ENCODE data around the gene BCKDHA.
"Not testable (repeated sequence)": the region's sequence is repeated elsewhere in the genome, so short reads cannot be mapped to it uniquely, and the experiment has no call there.

BCKDHA gene

GRCh38 chr19:41403181-41403970, 5.8 kb downstream of the BCKDHA start:
- Histone ChIP-seq H3K4me3 (ENCODE audit: low read depth, low read length, poor library complexity, severe bottlenecking) (no peak overlapping the region), H3K4me1 (ENCODE audit: insufficient read depth, low read length, severe bottlenecking) (peaks cover 9% of the 10 kb centered on the region), H3K9ac (ENCODE audit: low read length) (no peak overlapping the region), H3F3A (ENCODE audit: insufficient read depth, low read length) (no peaks in the 10 kb centered on the region), H3K27me3 (ENCODE audit: insufficient read depth, low read length) (no peaks in the 10 kb centered on the region), H3K4me2 (ENCODE audit: low read length) (no peak overlapping the region), H2AFZ (ENCODE audit: low read length) (no peak overlapping the region), H3K36me3 (ENCODE audit: insufficient read depth, low read length) (no peaks in the 10 kb centered on the region), H4K20me1 (ENCODE audit: insufficient read depth, low read length) (no peaks in the 10 kb centered on the region), H3K79me2 (ENCODE audit: insufficient read depth, low read length) (peaks cover 8% of the 10 kb centered on the region), H3K27ac (ENCODE audit: low read depth, low read length, poor library complexity, severe bottlenecking) (no peak overlapping the region), H3K9me3 (ENCODE audit: low read length) (no peaks in the 10 kb centered on the region), H3K9me2 (ENCODE audit: low read depth, low read length) (no peaks in the 10 kb centered on the region)
- TF ChIP-seq CTCF (IDR thresholded peaks at IDR 0.05; ENCODE audit: low read length) (no peak), EZH2 (IDR thresholded peaks at IDR 0.05; ENCODE audit: borderline replicate concordance, low read length) (no peak)

- Histone ChIP-seq H3K9me3 (ENCODE audit: low read length) (no peaks in the 10 kb centered on the region), H3K79me2 (ENCODE audit: insufficient read depth, low read length) (no peaks in the 10 kb centered on the region), H3K27ac (ENCODE audit: low read depth, low read length, poor library complexity, severe bottlenecking) (no peak overlapping the region), H3K27me3 (ENCODE audit: insufficient read depth, low read length) (no peaks in the 10 kb centered on the region), H3K9me2 (ENCODE audit: low read depth, low read length) (no peaks in the 10 kb centered on the region), H3K4me3 (ENCODE audit: low read depth, low read length, poor library complexity, severe bottlenecking) (no peak overlapping the region), H3K9ac (ENCODE audit: low read length) (no peak overlapping the region), H3K36me3 (ENCODE audit: insufficient read depth, low read length) (peaks cover 6% of the 10 kb centered on the region; the same call in 1 of the 2 replicates), H3F3A (ENCODE audit: insufficient read depth, low read length) (no peaks in the 10 kb centered on the region), H2AFZ (ENCODE audit: low read length) (no peak overlapping the region), H4K20me1 (ENCODE audit: insufficient read depth, low read length) (no peaks in the 10 kb centered on the region), H3K4me1 (ENCODE audit: insufficient read depth, low read length, severe bottlenecking) (no peaks in the 10 kb centered on the region), H3K4me2 (ENCODE audit: low read length) (no peak overlapping the region)
- no peak for TF ChIP-seq EZH2 (IDR thresholded peaks at IDR 0.05; ENCODE audit: borderline replicate concordance, low read length)
These were observed 8.2 kb downstream of the BCKDHA start for GRCh38 chr19:41405776-41406175.

GRCh38 chr19:41407271-41407670, 9.7 kb downstream of the BCKDHA start:
- Histone ChIP-seq H3K4me2 (ENCODE audit: low read length) (no peak overlapping the region), H3K27ac (ENCODE audit: low read depth, low read length, poor library complexity, severe bottlenecking) (no peak overlapping the region), H3K4me1 (ENCODE audit: insufficient read depth, low read length, severe bottlenecking) (no peaks in the 10 kb centered on the region), H3K9ac (ENCODE audit: low read length) (no peak overlapping the region), H3K36me3 (ENCODE audit: insufficient read depth, low read length) (peaks cover 15% of the 10 kb centered on the region; the same call in 1 of the 2 replicates), H3K4me3 (ENCODE audit: low read depth, low read length, poor library complexity, severe bottlenecking) (no peak overlapping the region), H3K9me3 (ENCODE audit: low read length) (no peaks in the 10 kb centered on the region), H3K27me3 (ENCODE audit: insufficient read depth, low read length) (no peaks in the 10 kb centered on the region), H3K9me2 (ENCODE audit: low read depth, low read length) (no peaks in the 10 kb centered on the region), H3K79me2 (ENCODE audit: insufficient read depth, low read length) (no peaks in the 10 kb centered on the region), H3F3A (ENCODE audit: insufficient read depth, low read length) (no peaks in the 10 kb centered on the region), H2AFZ (ENCODE audit: low read length) (no peak overlapping the region), H4K20me1 (ENCODE audit: insufficient read depth, low read length) (no peaks in the 10 kb centered on the region)
- TF ChIP-seq EZH2 (IDR thresholded peaks at IDR 0.05; ENCODE audit: borderline replicate concordance, low read length) (no peak), CTCF (IDR thresholded peaks at IDR 0.05; ENCODE audit: low read length) (no peak)

- Histone ChIP-seq H3K4me3 (ENCODE audit: low read depth, low read length, poor library complexity, severe bottlenecking) (no peak overlapping the region), H4K20me1 (ENCODE audit: insufficient read depth, low read length) (no peaks in the 10 kb centered on the region), H3K4me1 (ENCODE audit: insufficient read depth, low read length, severe bottlenecking) (no peaks in the 10 kb centered on the region), H3K9me3 (ENCODE audit: low read length) (no peaks in the 10 kb centered on the region), H2AFZ (ENCODE audit: low read length) (no peak overlapping the region), H3K4me2 (ENCODE audit: low read length) (no peak overlapping the region), H3K36me3 (ENCODE audit: insufficient read depth, low read length) (peaks cover 19% of the 10 kb centered on the region; the same call in 1 of the 2 replicates), H3K27me3 (ENCODE audit: insufficient read depth, low read length) (no peaks in the 10 kb centered on the region), H3K9me2 (ENCODE audit: low read depth, low read length) (no peaks in the 10 kb centered on the region), H3K27ac (ENCODE audit: low read depth, low read length, poor library complexity, severe bottlenecking) (no peak overlapping the region), H3F3A (ENCODE audit: insufficient read depth, low read length) (no peaks in the 10 kb centered on the region), H3K79me2 (ENCODE audit: insufficient read depth, low read length) (no peaks in the 10 kb centered on the region), H3K9ac (ENCODE audit: low read length) (no peak overlapping the region)
- TF ChIP-seq EZH2 (IDR thresholded peaks at IDR 0.05; ENCODE audit: borderline replicate concordance, low read length) (no peak), CTCF (IDR thresholded peaks at IDR 0.05; ENCODE audit: low read length) (no peak)
These were observed 10.6 kb downstream of the BCKDHA start for GRCh38 chr19:41408256-41408655.

GRCh38 chr19:41408846-41409245, 11.2 kb downstream of the BCKDHA start:
- H3K27ac ChIP-seq (ENCODE audit: low read depth, low read length, poor library complexity, severe bottlenecking); H3K4me2 ChIP-seq (ENCODE audit: low read length): not testable (repeated sequence)

More at GRCh38 chr19:41408846-41409245, 11.2 kb downstream of the BCKDHA start:
- H3K9me3 ChIP-seq (ENCODE audit: low read length); H2AFZ ChIP-seq (ENCODE audit: low read length); H3K79me2 ChIP-seq (ENCODE audit: insufficient read depth, low read length); H4K20me1 ChIP-seq (ENCODE audit: insufficient read depth, low read length); H3K4me3 ChIP-seq (ENCODE audit: low read depth, low read length, poor library complexity, severe bottlenecking); H3K9me2 ChIP-seq (ENCODE audit: low read depth, low read length); H3K27me3 ChIP-seq (ENCODE audit: insufficient read depth, low read length); H3K9ac ChIP-seq (ENCODE audit: low read length); H3K4me1 ChIP-seq (ENCODE audit: insufficient read depth, low read length, severe bottlenecking); H3F3A ChIP-seq (ENCODE audit: insufficient read depth, low read length): not testable (repeated sequence)
- H3K36me3 ChIP-seq (ENCODE audit: insufficient read depth, low read length), result peaks cover 25% of the 10 kb centered on the region; the same call in 1 of the 2 replicates
